Right atrium auricular region (tissue), 2 donors: Measurements from ENCODE around the gene RNLS. TPM values are rescaled to one million over a fixed set of nuclear protein-coding genes. Genes with fewer than 3 reads are reported as not detected.

Experiments
- DNase-seq: peaks from one replicate; pipeline ENCODE4 v3.0.0-alpha.2; 2019; ENCODE audit warnings: low spot score
- H3K27ac ChIP-seq, 2 donors: fragments of 200-600 bp; sonication (generic); 1 replicate in 1 of 2; 2 replicates in 1 of 2; pipeline ENCODE4 v1.5.1; 2016 to 2019
- H3K27me3 ChIP-seq, 2 donors: fragments of 200-600 bp; sonication (generic); one replicate each; pipeline versions ENCODE4 v1.5.1 to v1.6.0; 2017 to 2019
- H3K36me3 ChIP-seq: fragments of 200-600 bp; sonication (generic); one replicate; pipeline ENCODE4 v1.5.1; 2016
- H3K4me1 ChIP-seq, 2 donors: fragments of 200-600 bp; sonication (generic); one replicate each; pipeline versions ENCODE4 v1.5.1 to v1.6.0; 2017 to 2019
- H3K4me3 ChIP-seq, 2 donors: fragments of 200-600 bp; sonication (generic); 1 replicate in 1 of 2; 2 replicates in 1 of 2; pipeline ENCODE4 v1.5.1; 2017 to 2019; ENCODE audit warnings: mild to moderate bottlenecking in 1 of 2, moderate library complexity in 1 of 2
- H3K9me3 ChIP-seq, 2 donors: fragments of 200-600 bp; sonication (generic); one replicate each; pipeline ENCODE4 v1.5.1; 2019
- CTCF ChIP-seq, 2 donors: fragments of 200-600 bp; sonication (generic); IDR thresholded peaks; one replicate each; pipeline ENCODE4 v1.5.1; 2019; ENCODE audit warnings: antibody characterized with exemption in 2 of 2
- total RNA-seq, 2 donors: library from RNA; depleted of rRNA; stranded (reverse); fragments of >200 nt; gene quantifications; one replicate each; pipeline ENCODE4 v1.1.0, GENCODE V29; 2016

RNLS gene
- total RNA-seq, 2 donors from 2014 or later: 14.9 to 26.8 TPM

- DNase-seq: no peak
- Histone ChIP-seq H3K36me3 (no peaks in the 10 kb centered on the region), H3K9me3 (no peaks in the 10 kb centered on the region), H3K4me1 (no peaks in the 10 kb centered on the region), H3K4me3 (no peak overlapping the region), H3K27me3 (no peaks in the 10 kb centered on the region), H3K27ac (no peak overlapping the region)
- TF ChIP-seq CTCF (IDR thresholded peaks at IDR 0.05): no peak
Observed at GRCh38 chr10:88499569-88500470, 83.3 kb downstream of the RNLS start.

GRCh38 chr10:88497913-88498312, 85.2 kb downstream of the RNLS start:
- no peaks in the 10 kb centered on the region for H3K9me3 ChIP-seq
- no peak overlapping the region for H3K27ac ChIP-seq
- peaks cover 0 to 8% of the 10 kb centered on the region in 2 donors for H3K4me1 ChIP-seq
- H3K27me3 ChIP-seq: no peaks in the 10 kb centered on the region
- no peak for TF ChIP-seq CTCF (IDR thresholded peaks at IDR 0.05)
- H3K36me3 ChIP-seq: no peaks in the 10 kb centered on the region
- DNase-seq: no peak
- no peak overlapping the region for H3K4me3 ChIP-seq

- Histone ChIP-seq H3K4me1 (peaks cover 0 to 8% of the 10 kb centered on the region in 2 donors), H3K36me3 (no peaks in the 10 kb centered on the region), H3K27ac (no peak overlapping the region), H3K9me3 (no peaks in the 10 kb centered on the region), H3K27me3 (no peaks in the 10 kb centered on the region), H3K4me3 (no peak overlapping the region)
- no peak for TF ChIP-seq CTCF (IDR thresholded peaks at IDR 0.05)
- DNase-seq: no peak
Observed at GRCh38 chr10:88494537-88494936, 88.6 kb downstream of the RNLS start.

GRCh38 chr10:88493691-88494483, 89.2 kb downstream of the RNLS start:
- H3K4me1 ChIP-seq: peaks cover 0 to 8% of the 10 kb centered on the region in 2 donors
- no peak for DNase-seq
- no peak overlapping the region for H3K4me3 ChIP-seq
- TF ChIP-seq CTCF (IDR thresholded peaks at IDR 0.05): no peak
- H3K36me3 ChIP-seq: no peaks in the 10 kb centered on the region
- H3K27ac ChIP-seq: no peak overlapping the region
- no peaks in the 10 kb centered on the region for H3K9me3 ChIP-seq
- H3K27me3 ChIP-seq: no peaks in the 10 kb centered on the region

- Histone ChIP-seq H3K27me3 (no peaks in the 10 kb centered on the region), H3K9me3 (no peaks in the 10 kb centered on the region), H3K4me1 (peaks cover 0 to 8% of the 10 kb centered on the region in 2 donors), H3K36me3 (no peaks in the 10 kb centered on the region), H3K27ac (no peak overlapping the region), H3K4me3 (no peak overlapping the region)
- DNase-seq: no peak
- no peak for TF ChIP-seq CTCF (IDR thresholded peaks at IDR 0.05)
Observed at GRCh38 chr10:88491314-88491713, 91.8 kb downstream of the RNLS start.
